K562 (cell line): ENCODE results near the gene PDE8B. TPM values are rescaled to one million over a fixed set of nuclear protein-coding genes. Genes with fewer than 3 reads are reported as not detected.

Source experiments
- ATAC-seq: fragments of 200-7000 bp; cut with Tn5 transposase; 3 replicates; pipeline ENCODE4 v1.9.1; 2020; ENCODE audit warnings: moderate library complexity
- BruUV-seq: library from RNA; stranded (reverse); fragments of 400-500 nt; replicated peaks from 2 replicates; lab custom pipeline; 2021; lab: Mats Ljungman, UMichigan
- CTCF ChIA-PET: fragments of 300-600 bp; formaldehyde crosslinking; extraction: SDS; loops from one replicate; lab custom pipeline; 2021; ENCODE audit warnings: low intra/inter-chr PET ratio; lab: Yijun Ruan, JAX
- POLR2A ChIA-PET: fragments of 300-600, 350-650 bp; sonication (Branson Sonifier 250); formaldehyde crosslinking; extraction: SDS; loops from one replicate; lab custom pipeline; 2021; ENCODE audit warnings: antibody characterized with exemption, inconsistent platforms; lab: Yijun Ruan, JAX
- DNase-seq, 4 experiments: peaks; one replicate each; pipeline versions ENCODE4 v3.0.0 to v3.0.0-alpha.2; 2011 to 2018; ENCODE audit warnings: low spot score in 3 of 4, mixed read lengths in 3 of 4; ENCODE audit errors: extremely low read depth in 1 of 4
- FAIRE-seq: peaks from 2 replicates; lab custom pipeline; 2011; peaks lifted over from hg19 to GRCh38; lab: Jason Lieb, UNC
- H2AFZ ChIP-seq: 2 replicates; pipeline ENCODE4 v1.6.0; 2011; ENCODE audit warnings: low read depth, low read length, control low read depth, inconsistent platforms
- H3K27ac ChIP-seq: fragments of 200-600 bp; 3 replicates; pipeline ENCODE4 v1.8.0; 2011; ENCODE audit warnings: low read depth, mild to moderate bottlenecking, control low read depth, inconsistent platforms, low read length, moderate library complexity, mixed read lengths; ENCODE audit errors: extremely low read depth
- H3K27me3 ChIP-seq, 2 experiments: fragments of 300-600 bp in 1 of 2; 2 replicates in 1 of 2; 3 replicates in 1 of 2; pipeline versions ENCODE4 v1.6.0 to v1.8.0; 2011; ENCODE audit warnings: inconsistent platforms in 2 of 2, low read length in 2 of 2, mild to moderate bottlenecking in 1 of 2, mixed read lengths in 1 of 2, moderate library complexity in 1 of 2; ENCODE audit not compliant: control insufficient read depth in 2 of 2, insufficient read depth in 2 of 2
- H3K36me3 ChIP-seq: fragments of 300-600 bp; 3 replicates; pipeline ENCODE4 v1.8.0; 2011; ENCODE audit warnings: mild to moderate bottlenecking, low read length, inconsistent platforms; ENCODE audit not compliant: control insufficient read depth, insufficient read depth
- H3K4me1 ChIP-seq, 2 experiments: fragments of 200-600 bp in 1 of 2; replicated peaks in 1 of 2; 2 replicates in 1 of 2; 3 replicates in 1 of 2; pipeline versions ENCODE4 v1.5.1 to v1.8.0; 2011; ENCODE audit warnings: inconsistent platforms in 2 of 2, low read length in 2 of 2, mild to moderate bottlenecking in 1 of 2, mixed read lengths in 1 of 2, moderate library complexity in 1 of 2; ENCODE audit not compliant: control insufficient read depth in 2 of 2, insufficient read depth in 2 of 2
- H3K4me2 ChIP-seq: 2 replicates; pipeline ENCODE4 v1.6.1; 2011; ENCODE audit warnings: low read length, control low read depth, inconsistent platforms, mixed read lengths; ENCODE audit not compliant: insufficient read depth
- H3K4me3 ChIP-seq: fragments of 200-600 bp; sonication (generic), shearing (Covaris generic); 2 replicates; pipeline ENCODE4 v1.5.1; 2016; ENCODE audit warnings: control low read depth, inconsistent platforms
- H3K79me2 ChIP-seq: fragments of 200-600 bp; 3 replicates; pipeline ENCODE4 v1.8.0; 2011; ENCODE audit warnings: low read length, inconsistent platforms; ENCODE audit not compliant: control insufficient read depth, insufficient read depth
- H3K9ac ChIP-seq, 2 experiments: 2 replicates each; pipeline versions ENCODE4 v1.6.0 to v1.6.1; 2011; ENCODE audit warnings: low read depth in 2 of 2, low read length in 2 of 2, control low read depth in 1 of 2, inconsistent platforms in 1 of 2, mild to moderate bottlenecking in 1 of 2, mixed read lengths in 1 of 2; ENCODE audit not compliant: insufficient read depth in 1 of 2
- H3K9me1 ChIP-seq: one replicate; pipeline ENCODE4 v1.6.0; 2011; ENCODE audit warnings: inconsistent platforms, mild to moderate bottlenecking, low read length, moderate library complexity; ENCODE audit not compliant: control insufficient read depth, insufficient read depth
- H3K9me3 ChIP-seq: replicated peaks from 2 replicates; pipeline ENCODE4 v1.5.1; 2011; ENCODE audit warnings: low read depth, low read length, inconsistent platforms; ENCODE audit not compliant: control insufficient read depth, insufficient read depth
- H4K20me1 ChIP-seq: replicated peaks from 2 replicates; pipeline ENCODE4 v1.6.1; 2011; ENCODE audit warnings: low read length, inconsistent platforms, mixed read lengths; ENCODE audit not compliant: control insufficient read depth, insufficient read depth
- HINFP ChIP-seq: fragments of 450-650 bp; conservative IDR thresholded peaks from 2 replicates; pipeline ENCODE4 v1.6.1; 2016; ENCODE audit warnings: missing genetic modification characterization, low read depth, mild to moderate bottlenecking, control low read depth, missing compliant biosample characterization
- MBD2 ChIP-seq: sonication (generic); IDR thresholded peaks from 2 replicates; pipeline ENCODE4 v1.6.1; 2016; ENCODE audit warnings: low read depth, borderline replicate concordance
- PATZ1 ChIP-seq: fragments of 250-450 bp; sonication (Bioruptor Pico); IDR thresholded peaks from 2 replicates; pipeline ENCODE4 v1.5.0; 2020; ENCODE audit warnings: mild to moderate bottlenecking, borderline replicate concordance
- RFX5 ChIP-seq: IDR thresholded peaks from 2 replicates; pipeline ENCODE4 v1.6.1; 2011; ENCODE audit warnings: low read depth, mild to moderate bottlenecking, improper control_type of control experiment, low read length
- TCF15 ChIP-seq: fragments of 250-450 bp; sonication (Bioruptor Pico); IDR thresholded peaks from 2 replicates; pipeline ENCODE4 v1.8.0; 2022; ENCODE audit warnings: moderate library complexity, mild to moderate bottlenecking, inconsistent platforms
- TCFL5 ChIP-seq: fragments of 250-450 bp; sonication (Bioruptor Pico); conservative IDR thresholded peaks from 2 replicates; pipeline ENCODE4 v1.6.1; 2021; ENCODE audit warnings: mild to moderate bottlenecking, moderate library complexity, matching md5 sums
- ZBED1 ChIP-seq: IDR thresholded peaks from 2 replicates; pipeline ENCODE4 v1.6.1; 2014
- WGBS: fragments of 100-300 bp; shearing (Covaris generic); methylation state at CpG from one replicate; pipeline ENCODE4 v1.1.6; 2016; ENCODE audit warnings: low coverage, mixed read lengths; ENCODE audit not compliant: insufficient coverage; ENCODE audit errors: missing lambda C conversion rate; 5-methylcytosine and 5-hydroxymethylcytosine counted together
- in situ Hi-C: fragments of 300-500 bp; cut with MboI; formaldehyde crosslinking; loops from 4 replicates; pipeline ENCODE4 v1.15.0; 2018; ENCODE audit warnings: inconsistent platforms, mixed read lengths
- intact Hi-C: fragments of 100-400 bp; cut with micrococcal nuclease; formaldehyde crosslinking; loops from 2 replicates; pipeline ENCODE4 v1.14.2; 2022
- polyA plus RNA-seq, 8 experiments: library from polyadenylated mRNA; depleted of rRNA in 4 of 8; stranded (reverse) in 5 of 8; unstranded in 3 of 8; fragments of >200 nt; fragmentation: Nextera tagmentation in 2 of 8; fragmentation: Illumina TruSeq in 1 of 8; extraction: Ambion mirVana in 2 of 8; extraction: Trizol in 1 of 8; gene quantifications; 2 replicates each; pipeline versions ENCODE4 v1.2.1 to v1.2.3, GENCODE V29; 2011 to 2014; ENCODE audit warnings: inconsistent platforms in 1 of 8, missing spikeins in 1 of 8
- total RNA-seq, 7 experiments: library from RNA; depleted of rRNA in 6 of 7; stranded (reverse); fragments of >200 nt in 6 of 7; fragmentation: Illumina TruSeq in 2 of 7; extraction: Trizol in 2 of 7; gene quantifications; 2 replicates each; pipeline versions ENCODE4 v1.2.1 to v1.2.3, GENCODE V29; 2011 to 2021; ENCODE audit warnings: low replicate concordance in 1 of 7

Gene PDE8B
- total and polyA plus RNA-seq, 9 of the 15 experiments (the other 6 are each of a cell fraction or from before 2014, with no cell fraction given): 0.15 to 0.28 TPM; not detected in 7

GRCh38 chr5:77374686-77375085 lies 164.2 kb downstream of the PDE8B start:
- TF ChIP-seq TCFL5: no peak
- no peak for TF ChIP-seq RFX5
- TF ChIP-seq ZBED1: no peak
- TF ChIP-seq MBD2: no peak
- TF ChIP-seq HINFP: no peak
- no peak for TF ChIP-seq TCF15 (CRISPR knock-in tag)
- TF ChIP-seq PATZ1 (CRISPR knock-in tag): no peak
- H3K4me1 ChIP-seq: no peaks in the 10 kb centered on the region
- no TSS peak for BruUV-seq
- no peak overlapping the region for H3K9ac ChIP-seq
- H3K27ac ChIP-seq: no peak overlapping the region
- 0% methylated on average over 3 of the region's 3 CpGs for WGBS
- peaks cover 25 to 32% of the 10 kb centered on the region in 2 experiments; a peak in 4 of 5 replicates for H3K27me3 ChIP-seq
- DNase-seq (no peak), FAIRE-seq (no peak), ATAC-seq (no peak)
- H3K9me1 ChIP-seq: no peaks in the 10 kb centered on the region
- in situ Hi-C loops: no loop called here
- intact Hi-C loops: no loop called here
- no peak overlapping the region for H3K4me3 ChIP-seq
- no peaks in the 10 kb centered on the region for H3K9me3 ChIP-seq
- no peak overlapping the region for H3K4me2 ChIP-seq
- POLR2A ChIA-PET: no interaction called here
- CTCF ChIA-PET: no interaction called here
- H3K79me2 ChIP-seq: no peaks in the 10 kb centered on the region
- H2AFZ ChIP-seq: no peak overlapping the region
- H3K36me3 ChIP-seq: no peaks in the 10 kb centered on the region
- no peaks in the 10 kb centered on the region for H4K20me1 ChIP-seq
